PFSK-1 (cell line): Measurements from ENCODE around the gene WNT6.

Experiments
- POLR2AphosphoS5 ChIP-seq: IDR thresholded peaks from 2 replicates; pipeline ENCODE4 v1.6.1; 2012; ENCODE audit warnings: low read depth, mild to moderate bottlenecking, control low read depth, low read length, moderate library complexity
- TAF1 ChIP-seq: IDR thresholded peaks from 2 replicates; pipeline ENCODE4 v1.6.1; 2012; ENCODE audit warnings: low read length, control low read depth, borderline replicate concordance; ENCODE audit not compliant: insufficient read depth

DNA sequence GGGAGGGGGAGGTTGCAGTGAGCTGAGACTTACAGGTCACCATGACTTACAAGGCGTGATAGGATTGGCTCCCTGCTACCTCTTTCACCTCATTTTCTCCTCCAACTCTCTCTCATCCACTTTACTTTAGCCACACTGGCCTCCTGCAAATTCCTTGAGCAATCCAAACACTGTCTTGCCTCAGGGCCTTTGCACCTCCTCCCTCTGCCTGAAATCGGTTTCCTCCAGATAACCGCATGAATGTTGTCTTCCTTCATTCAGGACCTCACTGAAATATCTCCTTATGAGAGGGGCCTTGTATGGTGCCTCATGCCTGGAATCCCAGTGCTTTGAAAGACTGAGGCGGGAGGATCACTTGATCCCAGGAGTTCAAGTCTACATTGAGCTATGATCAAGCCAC is 42.8 kb downstream of the WNT6 start:
- TF ChIP-seq POLR2AphosphoS5, result no peak
- no peak for TF ChIP-seq TAF1
